GM10266 (cell line): ENCODE measurements around the gene IRF2BP2.

ENCODE experiments used
- DNase-seq: peaks from one replicate; pipeline ENCODE4 v3.0.0; 2012; ENCODE audit errors: extremely low spot score
- TF ChIP-seq, protein P1 (sequence below): IDR thresholded peaks from 2 replicates; pipeline ENCODE4 v1.5.1; 2012; ENCODE audit warnings: mild to moderate bottlenecking, low read depth; ENCODE audit not compliant: control insufficient read depth, insufficient read depth; ENCODE audit errors: missing control alignments

IRF2BP2 gene

DNA sequence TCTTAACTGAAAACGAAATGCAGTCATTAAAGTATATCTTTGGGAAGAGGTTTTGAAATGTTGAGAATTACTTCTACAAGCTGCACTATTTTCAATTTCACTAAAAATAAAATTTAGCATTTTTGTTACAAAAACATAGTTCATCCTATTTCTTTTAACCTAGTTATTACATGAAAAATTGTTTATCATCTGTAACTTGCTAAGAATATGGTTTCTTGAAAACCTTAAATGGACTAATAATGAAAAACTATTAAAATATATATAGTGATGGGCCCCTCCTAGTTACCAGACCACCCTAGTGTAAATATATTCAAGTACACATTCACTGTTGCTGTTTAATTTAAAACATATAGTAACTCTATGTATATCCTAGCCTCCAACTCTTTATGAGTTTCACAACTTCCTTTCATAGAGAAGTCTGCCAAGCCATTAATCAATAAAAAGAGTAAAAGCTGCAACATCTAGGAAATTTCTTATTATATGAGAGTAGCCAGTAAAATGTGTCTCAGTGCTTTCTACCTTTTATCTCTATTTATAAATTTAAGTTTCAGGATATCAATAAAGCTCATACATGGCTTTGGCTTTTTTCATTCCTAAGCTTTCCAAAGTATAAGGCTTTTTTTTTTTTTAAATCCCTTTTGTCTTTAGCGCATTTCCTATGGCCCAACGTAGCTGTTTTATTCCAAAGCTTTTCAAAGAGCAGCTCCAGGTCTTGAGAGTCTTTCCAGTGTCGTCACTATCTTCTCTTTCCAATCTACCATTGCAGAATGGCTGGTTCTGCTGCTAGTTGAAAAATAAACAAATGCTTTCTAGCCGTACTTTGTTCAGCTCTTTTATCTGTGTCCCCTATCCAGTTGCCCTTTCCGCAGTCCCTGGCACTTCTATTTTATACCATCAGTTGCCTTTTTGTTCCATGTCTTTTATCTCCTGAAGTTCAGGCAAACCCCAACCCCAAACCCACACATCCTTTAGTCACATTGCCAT is 6.5 kb downstream of the IRF2BP2 start:
- no peak for DNase-seq
- TF ChIP-seq, protein P1, sequence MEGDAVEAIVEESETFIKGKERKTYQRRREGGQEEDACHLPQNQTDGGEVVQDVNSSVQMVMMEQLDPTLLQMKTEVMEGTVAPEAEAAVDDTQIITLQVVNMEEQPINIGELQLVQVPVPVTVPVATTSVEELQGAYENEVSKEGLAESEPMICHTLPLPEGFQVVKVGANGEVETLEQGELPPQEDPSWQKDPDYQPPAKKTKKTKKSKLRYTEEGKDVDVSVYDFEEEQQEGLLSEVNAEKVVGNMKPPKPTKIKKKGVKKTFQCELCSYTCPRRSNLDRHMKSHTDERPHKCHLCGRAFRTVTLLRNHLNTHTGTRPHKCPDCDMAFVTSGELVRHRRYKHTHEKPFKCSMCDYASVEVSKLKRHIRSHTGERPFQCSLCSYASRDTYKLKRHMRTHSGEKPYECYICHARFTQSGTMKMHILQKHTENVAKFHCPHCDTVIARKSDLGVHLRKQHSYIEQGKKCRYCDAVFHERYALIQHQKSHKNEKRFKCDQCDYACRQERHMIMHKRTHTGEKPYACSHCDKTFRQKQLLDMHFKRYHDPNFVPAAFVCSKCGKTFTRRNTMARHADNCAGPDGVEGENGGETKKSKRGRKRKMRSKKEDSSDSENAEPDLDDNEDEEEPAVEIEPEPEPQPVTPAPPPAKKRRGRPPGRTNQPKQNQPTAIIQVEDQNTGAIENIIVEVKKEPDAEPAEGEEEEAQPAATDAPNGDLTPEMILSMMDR, result no peak

DNA sequence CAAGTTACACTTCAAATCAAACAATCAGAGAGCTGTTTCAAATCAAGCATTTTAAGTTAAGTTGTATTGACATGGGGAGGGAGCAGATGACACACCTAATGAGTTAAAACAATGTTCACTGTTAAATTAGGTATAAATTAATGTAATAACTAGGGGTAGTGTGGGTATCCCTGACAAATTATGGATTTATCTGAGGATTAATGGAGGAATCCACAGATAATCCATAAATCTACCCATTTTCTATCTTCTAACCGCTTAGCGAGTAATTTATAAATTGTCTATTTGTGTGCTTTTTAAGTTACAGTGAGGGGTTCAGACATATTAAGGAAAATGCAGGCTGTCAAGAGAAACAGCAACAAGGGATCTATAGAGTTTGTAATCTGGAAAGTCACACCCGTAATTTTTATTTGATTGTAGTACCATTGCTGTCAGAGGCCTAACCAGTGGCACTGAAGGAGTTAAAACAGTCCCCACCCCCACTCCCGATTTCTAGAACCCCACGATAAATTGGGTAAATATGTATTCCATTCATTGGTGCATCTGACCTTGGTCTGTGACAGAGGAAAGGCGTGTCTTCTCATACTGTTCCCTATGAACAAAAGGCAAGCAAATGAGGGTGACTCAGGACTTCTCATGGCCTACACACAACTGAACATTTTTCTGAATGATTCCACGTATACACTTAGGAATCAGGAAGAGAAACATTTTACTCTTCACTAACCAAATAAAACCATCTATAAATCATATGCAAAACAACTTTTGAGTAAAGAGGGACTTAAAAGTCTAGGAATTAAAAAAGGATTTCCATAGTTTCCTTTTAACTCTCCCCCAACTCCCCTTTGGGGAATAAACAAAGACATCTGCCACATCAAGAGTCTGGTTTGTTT is 7.4 kb downstream of the IRF2BP2 start:
- peak; percentile 57 for DNase-seq
- TF ChIP-seq, protein P1, result no peak

DNA sequence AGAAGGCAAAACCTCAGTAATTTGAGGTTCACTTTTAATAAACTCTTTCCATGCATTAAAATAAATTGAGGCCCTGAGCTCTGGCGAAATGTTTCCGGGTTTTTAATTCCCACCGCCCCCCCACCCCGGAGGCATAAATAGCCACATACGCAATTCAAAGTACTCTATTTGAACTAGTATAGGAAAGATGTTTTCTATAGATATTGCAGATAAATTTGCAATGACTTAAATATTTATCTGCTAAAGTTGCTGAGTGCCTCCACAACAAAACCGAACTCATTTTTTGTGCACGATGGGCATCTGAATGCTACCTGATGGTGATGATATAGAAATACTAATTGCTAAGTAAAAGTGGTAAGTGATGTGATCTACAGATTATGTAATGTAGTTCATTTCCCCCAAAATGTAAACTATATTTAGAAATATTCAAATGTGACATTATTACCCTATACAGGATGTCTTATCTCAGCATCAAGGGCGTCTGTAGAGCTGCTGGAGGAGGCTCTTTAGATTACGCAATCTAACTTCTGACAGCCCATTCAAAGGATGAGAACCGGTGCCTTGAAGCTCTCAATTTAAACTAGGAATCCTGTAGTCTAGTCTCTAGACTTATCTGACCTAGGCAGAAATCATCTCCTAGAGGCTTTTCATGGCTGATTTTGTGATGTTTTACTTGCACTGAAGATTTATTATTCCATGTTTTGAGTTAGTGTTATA is 8.5 kb downstream of the IRF2BP2 start:
- TF ChIP-seq, protein P1, result no peak
- DNase-seq, result peak; percentile 58

DNA sequence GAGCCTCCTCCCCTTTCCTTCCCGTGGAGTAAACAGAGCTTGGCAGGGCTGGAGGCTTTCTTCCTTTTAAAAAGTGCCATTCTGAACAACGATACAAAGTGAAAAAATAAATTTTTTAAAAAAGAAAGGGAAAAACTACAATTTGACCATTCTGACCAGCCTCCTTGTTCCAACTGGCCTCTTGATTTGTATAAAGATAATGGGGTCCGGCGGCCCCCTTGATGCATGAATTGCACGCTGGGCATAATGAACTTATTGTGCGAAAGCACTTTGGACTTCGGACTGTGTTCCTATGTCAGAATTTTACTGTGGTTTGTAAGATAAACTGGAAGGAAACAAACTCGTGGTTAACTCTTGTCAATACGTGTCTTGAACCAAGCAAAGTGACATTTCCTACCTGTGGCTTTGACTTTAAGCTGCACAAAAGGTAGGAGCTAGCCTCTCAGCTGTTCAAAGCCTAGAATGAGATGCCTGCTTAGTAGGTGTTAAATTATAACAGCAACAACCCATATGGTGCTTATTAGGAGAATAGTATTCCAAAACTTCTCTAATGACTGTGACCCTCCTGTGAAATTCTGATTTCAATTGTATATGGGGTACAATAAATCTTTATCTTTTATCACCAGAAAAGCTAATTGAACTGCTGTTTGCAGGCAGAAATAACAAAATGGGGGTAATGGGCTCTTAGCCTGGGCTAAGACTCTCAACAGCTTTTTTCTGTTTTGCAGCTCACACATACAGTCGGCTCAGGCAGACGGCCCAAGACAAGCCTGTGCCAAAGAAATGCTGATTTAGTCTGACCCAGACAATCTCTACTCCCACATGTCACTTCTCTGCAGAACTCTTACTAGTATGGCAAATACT is 9.3 kb downstream of the IRF2BP2 start:
- DNase-seq, result no peak
- TF ChIP-seq, protein P1, result no peak

DNA sequence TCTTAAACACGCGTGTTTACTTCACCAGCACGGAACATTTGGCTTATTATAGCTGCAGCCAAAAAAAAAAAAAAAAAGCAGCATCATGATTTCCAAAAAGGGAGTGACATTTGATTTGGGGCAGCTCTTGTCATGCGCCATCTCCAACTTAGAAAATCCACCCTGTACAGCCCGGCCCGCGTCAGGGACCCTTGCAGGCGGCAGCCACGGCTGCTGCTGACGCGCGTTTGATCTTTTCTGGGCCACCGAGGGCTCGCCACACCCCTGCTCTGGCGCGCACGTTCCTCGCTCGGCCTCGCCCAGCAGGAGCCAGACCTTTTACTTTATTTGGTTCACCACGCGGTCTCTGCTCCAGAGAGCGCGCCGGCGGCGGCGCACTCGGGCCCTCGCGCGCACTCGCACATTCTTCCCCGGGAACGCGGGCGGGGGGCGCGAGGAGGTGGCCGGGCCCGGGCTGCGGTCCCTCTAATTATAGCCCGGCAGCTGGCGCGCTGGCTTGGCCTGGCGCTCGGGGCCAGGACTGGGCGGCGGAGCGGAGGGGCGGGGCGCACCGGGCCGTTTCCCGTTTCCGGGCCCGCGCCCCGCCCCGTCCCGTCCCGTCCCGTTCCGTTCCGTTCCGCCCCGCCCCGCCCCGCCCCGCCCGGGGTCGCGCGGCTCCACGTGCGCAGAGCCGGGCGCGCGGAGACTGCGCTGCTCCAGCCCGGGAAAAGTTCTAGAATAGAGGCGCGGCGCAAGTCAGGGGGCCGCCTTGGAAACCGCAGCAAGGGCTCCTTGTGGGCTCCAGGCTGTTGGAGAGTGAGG is 10.2 kb downstream of the IRF2BP2 start:
- TF ChIP-seq, protein P1, result no peak
- peak; percentile 88 for DNase-seq

DNA sequence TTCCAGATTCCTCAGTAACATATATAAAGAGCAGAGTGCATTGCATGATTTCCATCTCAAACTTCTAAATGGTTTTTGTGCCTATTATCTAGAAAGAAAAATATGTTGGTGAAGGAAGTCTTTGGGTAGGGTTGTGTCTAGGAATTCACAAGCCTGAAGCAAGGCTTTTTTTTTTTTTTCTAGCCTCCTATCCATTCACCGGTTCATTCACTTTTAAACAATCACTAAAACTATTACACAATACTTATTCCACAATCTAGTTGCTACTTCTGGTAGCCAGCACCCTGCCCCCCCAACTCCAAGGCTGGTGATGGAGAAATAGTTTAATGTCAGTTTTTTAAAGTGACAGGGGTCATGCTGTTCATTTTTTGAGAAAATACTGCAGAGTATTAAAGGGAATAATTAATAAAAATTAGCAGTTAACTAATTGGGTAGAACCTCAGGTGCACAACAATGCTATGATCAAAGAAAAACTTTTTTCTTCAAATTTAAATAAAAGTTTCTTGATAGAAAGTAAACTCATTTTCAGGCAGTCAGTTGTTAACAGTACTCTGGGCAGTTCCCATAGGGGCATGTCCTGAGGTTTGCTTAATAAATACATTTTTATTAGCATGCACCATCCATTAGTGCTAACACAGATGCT is 10.9 kb downstream of the IRF2BP2 start:
- no peak for DNase-seq

More for the DNA sequence above, 10.9 kb downstream of the IRF2BP2 start:
- TF ChIP-seq, protein P1, result no peak
